H1 (cell line): Measurements from ENCODE around the gene HNRNPU. TPM values are rescaled to one million over a fixed set of nuclear protein-coding genes. Genes with fewer than 3 reads are reported as not detected.

Experiments used
- CTCF ChIA-PET: fragments of 300-600 bp; sonication (Branson Sonifier 250); formaldehyde crosslinking; loops from one replicate; lab custom pipeline; 2021; ENCODE audit not compliant: partially characterized antibody; lab: Charles Lee
- POLR2A ChIA-PET: fragments of 300-600 bp; sonication (Branson Sonifier 250); formaldehyde crosslinking; loops from one replicate; lab custom pipeline; 2021; ENCODE audit warnings: inconsistent platforms; ENCODE audit not compliant: partially characterized antibody; lab: Charles Lee
- DNase-seq, 2 experiments: peaks; one replicate each; pipeline versions ENCODE4 v3.0.0 to v3.0.0-alpha.2; 2010 to 2022; ENCODE audit warnings: low spot score in 2 of 2, low read depth in 1 of 2, mixed read lengths in 1 of 2
- FAIRE-seq: peaks from 2 replicates; lab custom pipeline; 2011; peaks lifted over from hg19 to GRCh38; lab: Jason Lieb, UNC
- H2AFZ ChIP-seq: 2 replicates; pipeline ENCODE4 v1.8.1; 2012; ENCODE audit warnings: low read length, inconsistent platforms
- H2AK5ac ChIP-seq: 2 replicates; pipeline ENCODE4 v1.6.1; 2013; ENCODE audit warnings: low read depth, low read length
- H2BK120ac ChIP-seq: replicated peaks from 2 replicates; pipeline ENCODE3; 2013; ENCODE audit warnings: low read depth, low read length, inconsistent platforms
- H2BK12ac ChIP-seq: 2 replicates; pipeline ENCODE4 v1.6.1; 2013; ENCODE audit warnings: low read depth, low read length
- H2BK15ac ChIP-seq: 2 replicates; pipeline ENCODE4 v1.6.1; 2013; ENCODE audit warnings: low read length
- H2BK20ac ChIP-seq: 2 replicates; pipeline ENCODE4 v1.6.1; 2013; ENCODE audit warnings: low read length
- H2BK5ac ChIP-seq: 2 replicates; pipeline ENCODE4 v1.6.1; 2013; ENCODE audit warnings: low read depth, low read length
- H3K14ac ChIP-seq: 2 replicates; pipeline ENCODE4 v1.6.1; 2013; ENCODE audit warnings: inconsistent platforms; ENCODE audit not compliant: insufficient read length
- H3K18ac ChIP-seq: 2 replicates; pipeline ENCODE4 v1.6.1; 2013; ENCODE audit warnings: low read length; ENCODE audit errors: extremely low read depth
- H3K23ac ChIP-seq: 2 replicates; pipeline ENCODE4 v1.6.1; 2013; ENCODE audit warnings: inconsistent platforms; ENCODE audit not compliant: insufficient read length
- H3K23me2 ChIP-seq: 2 replicates; pipeline ENCODE4 v1.6.1; 2013; ENCODE audit warnings: low read depth, low read length
- H3K27ac ChIP-seq: 2 replicates; pipeline ENCODE4 v1.6.1; 2011; ENCODE audit warnings: low read depth, low read length, inconsistent platforms
- H3K27me3 ChIP-seq, 4 experiments: replicated peaks in 1 of 4; 1 replicate in 1 of 4; 2 replicates in 3 of 4; pipeline versions ENCODE4 v1.6.1 to v1.8.1; 2011 to 2013; ENCODE audit warnings: low read length in 3 of 4, mild to moderate bottlenecking in 3 of 4, inconsistent platforms in 2 of 4, mixed read lengths in 2 of 4, moderate library complexity in 1 of 4; ENCODE audit not compliant: control insufficient read depth in 3 of 4, insufficient read depth in 3 of 4; ENCODE audit errors: extremely low read depth in 1 of 4
- H3K36me3 ChIP-seq, 4 experiments: 2 replicates each; pipeline versions ENCODE4 v1.6.1 to v1.8.1; 2011 to 2013; ENCODE audit warnings: mild to moderate bottlenecking in 4 of 4, low read length in 3 of 4, moderate library complexity in 2 of 4, control low read depth in 1 of 4, inconsistent platforms in 1 of 4; ENCODE audit not compliant: insufficient read depth in 4 of 4, control insufficient read depth in 2 of 4
- H3K4ac ChIP-seq: replicated peaks from 2 replicates; pipeline ENCODE3; 2013; ENCODE audit warnings: low read length, low read depth, mixed read lengths, inconsistent platforms; ENCODE audit not compliant: insufficient read length
- H3K4me1 ChIP-seq, 4 experiments: replicated peaks in 1 of 4; 1 replicate in 1 of 4; 2 replicates in 3 of 4; pipeline versions ENCODE4 v1.6.1 to v1.8.1; 2011 to 2013; ENCODE audit warnings: low read length in 3 of 4, inconsistent platforms in 2 of 4, mixed read lengths in 1 of 4; ENCODE audit not compliant: insufficient read depth in 4 of 4, control insufficient read depth in 3 of 4
- H3K4me2 ChIP-seq, 2 experiments: 2 replicates each; pipeline versions ENCODE4 v1.6.1 to v1.8.1; 2011 to 2013; ENCODE audit warnings: low read depth in 2 of 2, low read length in 2 of 2, control low read depth in 1 of 2, inconsistent platforms in 1 of 2, mild to moderate bottlenecking in 1 of 2; ENCODE audit not compliant: insufficient read depth in 1 of 2
- H3K4me3 ChIP-seq, 4 experiments: fragments of 200-600, 300-600 bp in 1 of 4; sonication (generic), shearing (Covaris generic), sonication (Bioruptor Twin) in 1 of 4; 2 replicates each; pipeline versions ENCODE4 v1.5.1 to v1.8.1; 2011 to 2016; ENCODE audit warnings: low read length in 4 of 4, low read depth in 3 of 4, control low read depth in 2 of 4, inconsistent platforms in 2 of 4, mild to moderate bottlenecking in 2 of 4, mixed read lengths in 1 of 4, moderate library complexity in 1 of 4; ENCODE audit not compliant: insufficient read depth in 2 of 4; ENCODE audit errors: extremely low read depth in 1 of 4
- H3K56ac ChIP-seq: replicated peaks from 2 replicates; pipeline ENCODE3; 2013; ENCODE audit warnings: low read depth, mild to moderate bottlenecking, mixed read lengths, low read length, inconsistent platforms; ENCODE audit not compliant: insufficient read length
- H3K79me1 ChIP-seq: 2 replicates; pipeline ENCODE4 v1.6.1; 2013; ENCODE audit warnings: low read depth, low read length, control low read depth
- H3K79me2 ChIP-seq, 2 experiments: 2 replicates each; pipeline versions ENCODE4 v1.6.1 to v1.8.1; 2012 to 2013; ENCODE audit warnings: low read length in 2 of 2, mild to moderate bottlenecking in 2 of 2, inconsistent platforms in 1 of 2; ENCODE audit not compliant: insufficient read depth in 2 of 2, control insufficient read depth in 1 of 2
- H3K9ac ChIP-seq, 4 experiments: replicated peaks in 1 of 4; 1 replicate in 1 of 4; 2 replicates in 3 of 4; pipeline versions ENCODE4 v1.6.1 to v1.8.1; 2011 to 2013; ENCODE audit warnings: low read depth in 3 of 4, low read length in 3 of 4, control low read depth in 2 of 4, mild to moderate bottlenecking in 2 of 4, moderate library complexity in 2 of 4, inconsistent platforms in 1 of 4; ENCODE audit errors: extremely low read depth in 1 of 4
- H3K9me3 ChIP-seq, 2 experiments: 2 replicates each; pipeline versions ENCODE4 v1.6.1 to v1.8.1; 2012 to 2013; ENCODE audit warnings: mild to moderate bottlenecking in 2 of 2, moderate library complexity in 2 of 2, control low read depth in 1 of 2, inconsistent platforms in 1 of 2, low read depth in 1 of 2, low read length in 1 of 2, mixed read lengths in 1 of 2; ENCODE audit not compliant: insufficient read depth in 2 of 2
- H4K20me1 ChIP-seq, 2 experiments: replicated peaks in 1 of 2; 2 replicates each; pipeline versions ENCODE3 to v1.8.1; 2011 to 2013; ENCODE audit warnings: inconsistent platforms in 2 of 2, low read length in 2 of 2, mild to moderate bottlenecking in 1 of 2; ENCODE audit not compliant: insufficient read depth in 2 of 2, control insufficient read depth in 1 of 2
- H4K5ac ChIP-seq: 2 replicates; pipeline ENCODE4 v1.6.1; 2013; ENCODE audit warnings: low read length, low read depth, mixed read lengths, inconsistent platforms; ENCODE audit not compliant: insufficient read length
- H4K8ac ChIP-seq: 2 replicates; pipeline ENCODE4 v1.8.0; 2013; ENCODE audit warnings: mild to moderate bottlenecking, moderate library complexity, low read length, inconsistent platforms; ENCODE audit not compliant: insufficient read depth; ENCODE audit errors: extremely low read depth
- H4K91ac ChIP-seq: replicated peaks from 2 replicates; pipeline ENCODE3; 2013; ENCODE audit warnings: low read length, mixed read lengths, inconsistent platforms; ENCODE audit not compliant: insufficient read length
- CREB1 ChIP-seq: IDR thresholded peaks from 2 replicates; pipeline ENCODE4 v1.6.1; 2012; ENCODE audit warnings: inconsistent platforms
- POLR2AphosphoS5 ChIP-seq: IDR thresholded peaks from 2 replicates; pipeline ENCODE4 v1.6.1; 2011; ENCODE audit warnings: low read depth, low read length
- WGBS, 2 experiments: shearing (Covaris generic) in 1 of 2; methylation state at CpG; one replicate each; pipeline versions ENCODE4 v1.1.6 to v1.1.7; 2013 to 2015; ENCODE audit warnings: low lambda C conversion rate in 2 of 2, mixed read lengths in 2 of 2, inconsistent platforms in 1 of 2, low coverage in 1 of 2, missing lambda C conversion rate in 1 of 2; ENCODE audit not compliant: insufficient replicate concordance in 2 of 2, insufficient coverage in 1 of 2, insufficient read length in 1 of 2; ENCODE audit errors: extremely low coverage in 1 of 2, missing lambda C conversion rate in 1 of 2; 5-methylcytosine and 5-hydroxymethylcytosine counted together
- polyA plus RNA-seq, 7 experiments: library from polyadenylated mRNA; depleted of rRNA in 3 of 7; stranded (reverse) in 5 of 7; unstranded in 2 of 7; fragments of >200 nt in 5 of 7; fragments of 200-250 nt in 2 of 7; gene quantifications; 1 replicate in 5 of 7; 2 replicates in 1 of 7; 4 replicates in 1 of 7; pipeline versions ENCODE4 v1.2.1 to v1.2.3, GENCODE V29; 2011 to 2013; ENCODE audit warnings: missing spikeins in 2 of 7, mixed read lengths in 2 of 7
- total RNA-seq: library from RNA; stranded (reverse); fragmentation: NEBNext Ultra II Directional; extraction: Animal tissue kit (Norgen Biotek cat#: 25700); gene quantifications from 2 replicates; pipeline ENCODE4 v1.2.1, GENCODE V29; 2021

HNRNPU gene
- total and polyA plus RNA-seq, 2 of the 8 experiments (the other 6 are each of a cell fraction or from before 2014, with no cell fraction given): 95.6 to 606 TPM

GRCh38 chr1:244860078-244860477 is 4.3 kb downstream of the HNRNPU start:
- WGBS, 2 experiments: 95% methylated on average over 9 of the region's 9 CpGs; no CpG with 5 or more reads in 1 of the 2 experiments
- no peak overlapping the region for H2BK5ac ChIP-seq
- H3K4me2 ChIP-seq: peak overlapping the region; percentile 76 to 78; a peak in 3 of 4 replicates
- no peak overlapping the region for H3K27ac ChIP-seq
- peaks cover 32 to 33% of the 10 kb centered on the region in 2 experiments for H4K20me1 ChIP-seq
- FAIRE-seq: no peak
- no peak for DNase-seq
- H3K27me3 ChIP-seq: no peaks in the 10 kb centered on the region
- H2BK120ac ChIP-seq: no peak overlapping the region
- H2BK15ac ChIP-seq: no peak overlapping the region
- H3K79me2 ChIP-seq: peaks cover 38 to 87% of the 10 kb centered on the region in 2 experiments
- no peak overlapping the region for H4K8ac ChIP-seq
- TF ChIP-seq POLR2AphosphoS5: 0 out of 2 replicates have a peak, but pooled peaks have one; percentile 45
- no peak for TF ChIP-seq CREB1
- TF ChIP-seq, all 59 proteins: peak for 1
- no peak overlapping the region for H2BK20ac ChIP-seq
- no peak overlapping the region for H2AK5ac ChIP-seq
- no peaks in the 10 kb centered on the region; the same call in 1 of the 2 replicates for H3K79me1 ChIP-seq
- H3K36me3 ChIP-seq: peaks cover 47 to 76% (median 65%) of the 10 kb centered on the region in 4 experiments
- H3K4ac ChIP-seq: no peak overlapping the region
- POLR2A ChIA-PET: interaction anchor here (0.7 to 29.6 kb wide), 10 partner anchors 9 to 182 kb away, joined by 3 to 677 read pairs (median 4); partner anchors contain the start of gene COX20
- H3K56ac ChIP-seq: no peak overlapping the region
- H3K4me1 ChIP-seq: peaks cover 0 to 4% (median 2%) of the 10 kb centered on the region in 4 experiments; a peak in 4 of 7 replicates
- CTCF ChIA-PET: interaction anchor here (1.4 to 2.3 kb wide), 3 partner anchors 10 to 182 kb away, joined by 4 to 9 read pairs (median 8); no protein-coding TSS in a partner anchor
- peaks cover 5% of the 10 kb centered on the region for H3K23me2 ChIP-seq
- H4K5ac ChIP-seq: no peak overlapping the region
- H3K18ac ChIP-seq: no peak overlapping the region
- peak overlapping the region; percentile 9 to 100 (median 58); a peak in 4 of 8 replicates for H3K4me3 ChIP-seq
- H3K9me3 ChIP-seq: no peaks in the 10 kb centered on the region
- H3K23ac ChIP-seq: no peak overlapping the region
- H3K14ac ChIP-seq: no peak overlapping the region
- H3K9ac ChIP-seq: no peak overlapping the region
- no peak overlapping the region for H2AFZ ChIP-seq
- no peak overlapping the region for H2BK12ac ChIP-seq
- no peak overlapping the region for H4K91ac ChIP-seq
